H1 (cell line): ENCODE measurements around the gene POC1B. TPM values are rescaled to one million over a fixed set of nuclear protein-coding genes. Genes with fewer than 3 reads are reported as not detected.

Experiments used
- CTCF ChIA-PET: fragments of 300-600 bp; sonication (Branson Sonifier 250); formaldehyde crosslinking; loops from one replicate; lab custom pipeline; 2021; ENCODE audit not compliant: partially characterized antibody; lab: Charles Lee
- POLR2A ChIA-PET: fragments of 300-600 bp; sonication (Branson Sonifier 250); formaldehyde crosslinking; loops from one replicate; lab custom pipeline; 2021; ENCODE audit warnings: inconsistent platforms; ENCODE audit not compliant: partially characterized antibody; lab: Charles Lee
- DNase-seq, 2 experiments: peaks; one replicate each; pipeline versions ENCODE4 v3.0.0 to v3.0.0-alpha.2; 2010 to 2022; ENCODE audit warnings: low spot score in 2 of 2, low read depth in 1 of 2, mixed read lengths in 1 of 2
- FAIRE-seq: peaks from 2 replicates; lab custom pipeline; 2011; peaks lifted over from hg19 to GRCh38; lab: Jason Lieb, UNC
- H2AFZ ChIP-seq: 2 replicates; pipeline ENCODE4 v1.8.1; 2012; ENCODE audit warnings: low read length, inconsistent platforms
- H2AK5ac ChIP-seq: 2 replicates; pipeline ENCODE4 v1.6.1; 2013; ENCODE audit warnings: low read depth, low read length
- H2BK120ac ChIP-seq: replicated peaks from 2 replicates; pipeline ENCODE3; 2013; ENCODE audit warnings: low read depth, low read length, inconsistent platforms
- H2BK12ac ChIP-seq: 2 replicates; pipeline ENCODE4 v1.6.1; 2013; ENCODE audit warnings: low read depth, low read length
- H2BK15ac ChIP-seq: 2 replicates; pipeline ENCODE4 v1.6.1; 2013; ENCODE audit warnings: low read length
- H2BK20ac ChIP-seq: 2 replicates; pipeline ENCODE4 v1.6.1; 2013; ENCODE audit warnings: low read length
- H2BK5ac ChIP-seq: 2 replicates; pipeline ENCODE4 v1.6.1; 2013; ENCODE audit warnings: low read depth, low read length
- H3K14ac ChIP-seq: 2 replicates; pipeline ENCODE4 v1.6.1; 2013; ENCODE audit warnings: inconsistent platforms; ENCODE audit not compliant: insufficient read length
- H3K18ac ChIP-seq: 2 replicates; pipeline ENCODE4 v1.6.1; 2013; ENCODE audit warnings: low read length; ENCODE audit errors: extremely low read depth
- H3K23ac ChIP-seq: 2 replicates; pipeline ENCODE4 v1.6.1; 2013; ENCODE audit warnings: inconsistent platforms; ENCODE audit not compliant: insufficient read length
- H3K23me2 ChIP-seq: 2 replicates; pipeline ENCODE4 v1.6.1; 2013; ENCODE audit warnings: low read depth, low read length
- H3K27ac ChIP-seq: 2 replicates; pipeline ENCODE4 v1.6.1; 2011; ENCODE audit warnings: low read depth, low read length, inconsistent platforms
- H3K27me3 ChIP-seq, 4 experiments: replicated peaks in 1 of 4; 1 replicate in 1 of 4; 2 replicates in 3 of 4; pipeline versions ENCODE4 v1.6.1 to v1.8.1; 2011 to 2013; ENCODE audit warnings: low read length in 3 of 4, mild to moderate bottlenecking in 3 of 4, inconsistent platforms in 2 of 4, mixed read lengths in 2 of 4, moderate library complexity in 1 of 4; ENCODE audit not compliant: control insufficient read depth in 3 of 4, insufficient read depth in 3 of 4; ENCODE audit errors: extremely low read depth in 1 of 4
- H3K36me3 ChIP-seq, 4 experiments: 2 replicates each; pipeline versions ENCODE4 v1.6.1 to v1.8.1; 2011 to 2013; ENCODE audit warnings: mild to moderate bottlenecking in 4 of 4, low read length in 3 of 4, moderate library complexity in 2 of 4, control low read depth in 1 of 4, inconsistent platforms in 1 of 4; ENCODE audit not compliant: insufficient read depth in 4 of 4, control insufficient read depth in 2 of 4
- H3K4ac ChIP-seq: replicated peaks from 2 replicates; pipeline ENCODE3; 2013; ENCODE audit warnings: low read length, low read depth, mixed read lengths, inconsistent platforms; ENCODE audit not compliant: insufficient read length
- H3K4me1 ChIP-seq, 4 experiments: replicated peaks in 1 of 4; 1 replicate in 1 of 4; 2 replicates in 3 of 4; pipeline versions ENCODE4 v1.6.1 to v1.8.1; 2011 to 2013; ENCODE audit warnings: low read length in 3 of 4, inconsistent platforms in 2 of 4, mixed read lengths in 1 of 4; ENCODE audit not compliant: insufficient read depth in 4 of 4, control insufficient read depth in 3 of 4
- H3K4me2 ChIP-seq, 2 experiments: 2 replicates each; pipeline versions ENCODE4 v1.6.1 to v1.8.1; 2011 to 2013; ENCODE audit warnings: low read depth in 2 of 2, low read length in 2 of 2, control low read depth in 1 of 2, inconsistent platforms in 1 of 2, mild to moderate bottlenecking in 1 of 2; ENCODE audit not compliant: insufficient read depth in 1 of 2
- H3K4me3 ChIP-seq, 4 experiments: fragments of 200-600, 300-600 bp in 1 of 4; sonication (generic), shearing (Covaris generic), sonication (Bioruptor Twin) in 1 of 4; 2 replicates each; pipeline versions ENCODE4 v1.5.1 to v1.8.1; 2011 to 2016; ENCODE audit warnings: low read length in 4 of 4, low read depth in 3 of 4, control low read depth in 2 of 4, inconsistent platforms in 2 of 4, mild to moderate bottlenecking in 2 of 4, mixed read lengths in 1 of 4, moderate library complexity in 1 of 4; ENCODE audit not compliant: insufficient read depth in 2 of 4; ENCODE audit errors: extremely low read depth in 1 of 4
- H3K56ac ChIP-seq: replicated peaks from 2 replicates; pipeline ENCODE3; 2013; ENCODE audit warnings: low read depth, mild to moderate bottlenecking, mixed read lengths, low read length, inconsistent platforms; ENCODE audit not compliant: insufficient read length
- H3K79me1 ChIP-seq: 2 replicates; pipeline ENCODE4 v1.6.1; 2013; ENCODE audit warnings: low read depth, low read length, control low read depth
- H3K79me2 ChIP-seq, 2 experiments: 2 replicates each; pipeline versions ENCODE4 v1.6.1 to v1.8.1; 2012 to 2013; ENCODE audit warnings: low read length in 2 of 2, mild to moderate bottlenecking in 2 of 2, inconsistent platforms in 1 of 2; ENCODE audit not compliant: insufficient read depth in 2 of 2, control insufficient read depth in 1 of 2
- H3K9ac ChIP-seq, 4 experiments: replicated peaks in 1 of 4; 1 replicate in 1 of 4; 2 replicates in 3 of 4; pipeline versions ENCODE4 v1.6.1 to v1.8.1; 2011 to 2013; ENCODE audit warnings: low read depth in 3 of 4, low read length in 3 of 4, control low read depth in 2 of 4, mild to moderate bottlenecking in 2 of 4, moderate library complexity in 2 of 4, inconsistent platforms in 1 of 4; ENCODE audit errors: extremely low read depth in 1 of 4
- H3K9me3 ChIP-seq, 2 experiments: 2 replicates each; pipeline versions ENCODE4 v1.6.1 to v1.8.1; 2012 to 2013; ENCODE audit warnings: mild to moderate bottlenecking in 2 of 2, moderate library complexity in 2 of 2, control low read depth in 1 of 2, inconsistent platforms in 1 of 2, low read depth in 1 of 2, low read length in 1 of 2, mixed read lengths in 1 of 2; ENCODE audit not compliant: insufficient read depth in 2 of 2
- H4K20me1 ChIP-seq, 2 experiments: replicated peaks in 1 of 2; 2 replicates each; pipeline versions ENCODE3 to v1.8.1; 2011 to 2013; ENCODE audit warnings: inconsistent platforms in 2 of 2, low read length in 2 of 2, mild to moderate bottlenecking in 1 of 2; ENCODE audit not compliant: insufficient read depth in 2 of 2, control insufficient read depth in 1 of 2
- H4K5ac ChIP-seq: 2 replicates; pipeline ENCODE4 v1.6.1; 2013; ENCODE audit warnings: low read length, low read depth, mixed read lengths, inconsistent platforms; ENCODE audit not compliant: insufficient read length
- H4K8ac ChIP-seq: 2 replicates; pipeline ENCODE4 v1.8.0; 2013; ENCODE audit warnings: mild to moderate bottlenecking, moderate library complexity, low read length, inconsistent platforms; ENCODE audit not compliant: insufficient read depth; ENCODE audit errors: extremely low read depth
- H4K91ac ChIP-seq: replicated peaks from 2 replicates; pipeline ENCODE3; 2013; ENCODE audit warnings: low read length, mixed read lengths, inconsistent platforms; ENCODE audit not compliant: insufficient read length
- CBX8 ChIP-seq: fragments of 300-800, 300-1000 bp; sonication (generic); IDR thresholded peaks from 2 replicates; pipeline ENCODE4 v1.7.1; 2016; ENCODE audit warnings: low read depth, low read length, borderline replicate concordance
- JUN ChIP-seq: IDR thresholded peaks from 2 replicates; pipeline ENCODE4 v1.6.1; 2011; ENCODE audit warnings: low read depth, mild to moderate bottlenecking, improper control_type of control experiment, low read length
- KDM1A ChIP-seq: fragments of 200-600, 300-600 bp; sonication (generic); IDR thresholded peaks from 2 replicates; pipeline ENCODE4 v1.7.1; 2016; ENCODE audit warnings: mild to moderate bottlenecking, low read length, borderline replicate concordance
- KDM5A ChIP-seq: fragments of 200-600 bp; IDR thresholded peaks from 2 replicates; pipeline ENCODE4 v1.7.1; 2012; ENCODE audit warnings: mild to moderate bottlenecking, low read length, inconsistent platforms, mixed read lengths
- MAFK ChIP-seq: IDR thresholded peaks from 2 replicates; pipeline ENCODE4 v1.6.1; 2012; ENCODE audit warnings: low read depth, mild to moderate bottlenecking, improper control_type of control experiment, low read length
- NRF1 ChIP-seq: IDR thresholded peaks from 2 replicates; pipeline ENCODE4 v1.6.1; 2011; ENCODE audit warnings: mild to moderate bottlenecking, low read depth, low read length, improper control_type of control experiment
- PHF8 ChIP-seq: fragments of 200-600 bp; sonication (generic); conservative IDR thresholded peaks from 2 replicates; pipeline ENCODE4 v1.7.1; 2012; ENCODE audit warnings: low read depth, mild to moderate bottlenecking, inconsistent platforms, low read length, moderate library complexity
- RAD21 ChIP-seq, 2 experiments: IDR thresholded peaks in 1 of 2; conservative IDR thresholded peaks in 1 of 2; 2 replicates each; pipeline ENCODE4 v1.6.1; 2011; ENCODE audit warnings: low read depth in 2 of 2, low read length in 2 of 2, improper control_type of control experiment in 1 of 2, inconsistent platforms in 1 of 2, mild to moderate bottlenecking in 1 of 2, moderate library complexity in 1 of 2
- RBBP5 ChIP-seq: IDR thresholded peaks from 2 replicates; pipeline ENCODE4 v1.7.1; 2012; ENCODE audit warnings: low read depth, mild to moderate bottlenecking, inconsistent platforms, low read length, moderate library complexity, borderline replicate concordance
- SIRT6 ChIP-seq: IDR thresholded peaks from one replicate; pipeline ENCODE4 v1.7.1; 2012; ENCODE audit warnings: low read length, inconsistent platforms
- TAF1 ChIP-seq: IDR thresholded peaks from 2 replicates; pipeline ENCODE4 v1.6.1; 2011; ENCODE audit warnings: mild to moderate bottlenecking, low read depth, low read length
- TAF7 ChIP-seq: optimal IDR thresholded peaks from 2 replicates; pipeline ENCODE3; 2011; ENCODE audit warnings: low read depth, mild to moderate bottlenecking, inconsistent platforms, low read length, moderate library complexity, borderline replicate concordance
- YY1 ChIP-seq: IDR thresholded peaks from 2 replicates; pipeline ENCODE4 v1.6.1; 2011; ENCODE audit warnings: low read depth, mild to moderate bottlenecking, low read length
- WGBS, 2 experiments: shearing (Covaris generic) in 1 of 2; methylation state at CpG; one replicate each; pipeline versions ENCODE4 v1.1.6 to v1.1.7; 2013 to 2015; ENCODE audit warnings: low lambda C conversion rate in 2 of 2, mixed read lengths in 2 of 2, inconsistent platforms in 1 of 2, low coverage in 1 of 2, missing lambda C conversion rate in 1 of 2; ENCODE audit not compliant: insufficient replicate concordance in 2 of 2, insufficient coverage in 1 of 2, insufficient read length in 1 of 2; ENCODE audit errors: extremely low coverage in 1 of 2, missing lambda C conversion rate in 1 of 2; 5-methylcytosine and 5-hydroxymethylcytosine counted together
- polyA plus RNA-seq, 7 experiments: library from polyadenylated mRNA; depleted of rRNA in 3 of 7; stranded (reverse) in 5 of 7; unstranded in 2 of 7; fragments of >200 nt in 5 of 7; fragments of 200-250 nt in 2 of 7; gene quantifications; 1 replicate in 5 of 7; 2 replicates in 1 of 7; 4 replicates in 1 of 7; pipeline versions ENCODE4 v1.2.1 to v1.2.3, GENCODE V29; 2011 to 2013; ENCODE audit warnings: missing spikeins in 2 of 7, mixed read lengths in 2 of 7
- total RNA-seq: library from RNA; stranded (reverse); fragmentation: NEBNext Ultra II Directional; extraction: Animal tissue kit (Norgen Biotek cat#: 25700); gene quantifications from 2 replicates; pipeline ENCODE4 v1.2.1, GENCODE V29; 2021

Gene POC1B
- total and polyA plus RNA-seq, 2 of the 8 experiments (the other 6 are each of a cell fraction or from before 2014, with no cell fraction given): 7.5 to 16.3 TPM

DNA sequence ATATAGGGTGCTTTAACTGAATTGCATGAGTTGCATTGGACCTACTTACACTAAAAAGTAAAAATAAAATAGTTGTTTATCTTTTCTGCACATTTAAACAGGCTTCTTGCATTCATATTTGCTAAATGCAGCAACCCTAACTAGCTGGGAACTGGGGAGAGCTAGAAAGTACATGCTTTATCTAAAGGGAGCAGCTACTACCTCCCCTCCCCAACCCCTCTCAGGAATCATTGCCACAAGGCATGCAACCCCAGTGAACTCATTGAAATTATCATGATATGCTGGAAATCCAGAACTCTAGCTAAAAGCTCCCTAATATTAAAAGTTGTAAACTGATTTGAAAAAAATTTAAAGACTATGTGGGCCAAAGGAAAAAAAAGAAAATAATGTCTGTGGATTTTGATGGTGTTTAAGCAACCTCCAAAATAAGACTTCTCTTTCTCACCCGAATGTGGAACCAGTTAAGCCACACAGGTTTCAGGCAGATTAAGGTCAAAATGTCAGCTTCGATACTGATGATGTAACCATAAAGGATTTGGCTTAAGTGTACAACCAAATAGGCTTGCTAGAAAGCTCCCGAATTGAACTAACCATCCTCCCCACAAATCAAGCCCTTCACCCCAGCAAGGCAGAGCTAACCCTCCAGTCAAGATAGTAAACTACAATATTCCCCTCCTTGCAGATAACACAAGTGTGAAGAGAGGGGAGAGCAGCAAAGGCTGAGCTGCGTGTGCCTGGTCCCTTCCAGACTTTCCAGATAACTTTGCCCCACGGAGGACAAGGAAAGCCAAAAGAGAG is 13.8 kb upstream of the POC1B start:
- no peak overlapping the region for H3K56ac ChIP-seq
- H3K27ac ChIP-seq: no peak overlapping the region
- H4K91ac ChIP-seq: no peak overlapping the region
- H4K20me1 ChIP-seq: no peaks in the 10 kb centered on the region
- H3K79me1 ChIP-seq: no peaks in the 10 kb centered on the region
- ChIA-PET CTCF (interaction anchor here (0.7 to 1.8 kb wide), 11 partner anchors 10 to 1402 kb away, joined by 3 to 7 read pairs (median 4); partner anchors contain the start of gene GALNT4), POLR2A (no interaction called here)
- H2AFZ ChIP-seq: no peak overlapping the region
- H2BK15ac ChIP-seq: no peak overlapping the region
- H4K5ac ChIP-seq: no peak overlapping the region
- no peak overlapping the region for H2BK12ac ChIP-seq
- no peaks in the 10 kb centered on the region for H3K79me2 ChIP-seq
- no peaks in the 10 kb centered on the region; a peak in 1 of 7 replicates for H3K4me1 ChIP-seq
- no peak overlapping the region for H3K9ac ChIP-seq
- no peak overlapping the region for H4K8ac ChIP-seq
- H3K23me2 ChIP-seq: no peaks in the 10 kb centered on the region
- H2BK120ac ChIP-seq: no peak overlapping the region
- no peak overlapping the region for H2BK20ac ChIP-seq
- no peak for DNase-seq
- no peak overlapping the region for H3K4ac ChIP-seq
- WGBS, 2 experiments: 57% methylated on average over 5 of the region's 5 CpGs; no CpG with 5 or more reads in 1 of the 2 experiments
- H3K4me3 ChIP-seq: no peak overlapping the region
- TF ChIP-seq RBBP5 (no peak), JUN (no peak), RAD21 (IDR thresholded peaks at IDR 0.05 in 1 of 2, conservative IDR thresholded peaks at IDR 0.05 in 1 of 2; ENCODE audit: low read depth in 2 of 2, low read length in 2 of 2) (no peak), KDM1A (no peak), TAF7 (no peak), PHF8 (no peak), YY1 (no peak), MAFK (no peak), NRF1 (no peak), KDM5A (no peak), TAF1 (no peak), SIRT6 (no peak), CBX8 (no peak)
- no peaks in the 10 kb centered on the region for H3K36me3 ChIP-seq
- no peaks in the 10 kb centered on the region for H3K27me3 ChIP-seq
- FAIRE-seq: no peak
- no peak overlapping the region for H3K18ac ChIP-seq
- no peaks in the 10 kb centered on the region for H3K9me3 ChIP-seq
- no peak overlapping the region for H3K4me2 ChIP-seq
- H2AK5ac ChIP-seq: no peak overlapping the region
- no peak overlapping the region for H2BK5ac ChIP-seq
- no peak overlapping the region for H3K14ac ChIP-seq
- no peak overlapping the region for H3K23ac ChIP-seq
